Panc1 (cell line): ENCODE results near the gene MAFG. TPM values are rescaled to one million over a fixed set of nuclear protein-coding genes. Genes with fewer than 3 reads are reported as not detected.

Experiments
- ATAC-seq: fragments of 200-7000 bp; cut with Tn5 transposase; 2 replicates; pipeline ENCODE4 v1.9.1; 2020; ENCODE audit warnings: mild to moderate bottlenecking, moderate library complexity
- BruUV-seq: library from RNA; stranded (reverse); fragments of 400-500 nt; replicated peaks from 2 replicates; lab custom pipeline; 2021; lab: Mats Ljungman, UMichigan
- CTCF ChIA-PET: fragments of 300-600 bp; sonication (Branson Sonifier 250); formaldehyde crosslinking; loops from one replicate; lab custom pipeline; 2022; ENCODE audit warnings: antibody characterized with exemption; lab: Charles Lee
- POLR2A ChIA-PET: fragments of 300-600 bp; sonication (Branson Sonifier 250); formaldehyde crosslinking; loops from one replicate; lab custom pipeline; 2022; ENCODE audit warnings: antibody characterized with exemption; lab: Charles Lee
- DNase-seq: peaks from one replicate; pipeline ENCODE4 v3.0.0-alpha.2; 2010; ENCODE audit warnings: low read depth, low spot score
- H3K27ac ChIP-seq: 2 replicates; pipeline ENCODE4 v1.5.1; 2011; ENCODE audit warnings: mild to moderate bottlenecking, low read length, inconsistent platforms
- H3K27me3 ChIP-seq: fragments of 200-500 bp; sonication (Bioruptor generic); 2 replicates; pipeline ENCODE4 v1.6.0; 2014; ENCODE audit warnings: low read length, inconsistent platforms; ENCODE audit not compliant: control insufficient read depth, insufficient read depth
- H3K36me3 ChIP-seq: fragments of 200-500 bp; sonication (Bioruptor generic); 2 replicates; pipeline ENCODE4 v1.5.1; 2014; ENCODE audit warnings: inconsistent platforms, mild to moderate bottlenecking, low read length, moderate library complexity; ENCODE audit not compliant: control insufficient read depth, insufficient read depth
- H3K4me1 ChIP-seq: 2 replicates; pipeline ENCODE4 v1.5.1; 2011; ENCODE audit warnings: inconsistent platforms, mild to moderate bottlenecking, low read length, moderate library complexity; ENCODE audit not compliant: control insufficient read depth, insufficient read depth
- H3K4me3 ChIP-seq, 2 experiments: 2 replicates each; pipeline ENCODE4 v1.5.1; 2011 to 2012; ENCODE audit warnings: low read depth in 2 of 2, low read length in 2 of 2, mild to moderate bottlenecking in 2 of 2, inconsistent platforms in 1 of 2, moderate library complexity in 1 of 2
- H3K9me3 ChIP-seq: fragments of 200-500 bp; sonication (Bioruptor generic); 2 replicates; pipeline ENCODE4 v1.5.1; 2014; ENCODE audit warnings: low read depth, mild to moderate bottlenecking, inconsistent platforms, low read length, moderate library complexity; ENCODE audit not compliant: control insufficient read depth, insufficient read depth
- CTCF ChIP-seq: fragments of 450-650 bp; IDR thresholded peaks from 2 replicates; pipeline ENCODE4 v1.5.1; 2017; ENCODE audit warnings: mild to moderate bottlenecking
- POLR2AphosphoS5 ChIP-seq: IDR thresholded peaks from 2 replicates; pipeline ENCODE4 v1.6.1; 2012; ENCODE audit warnings: mild to moderate bottlenecking, low read depth, low read length, moderate library complexity
- REST ChIP-seq, 2 experiments: IDR thresholded peaks; 2 replicates each; pipeline ENCODE4 v1.6.1; 2011 to 2012; ENCODE audit warnings: low read depth in 2 of 2, control low read depth in 1 of 2, low read length in 1 of 2, mild to moderate bottlenecking in 1 of 2, moderate library complexity in 1 of 2; ENCODE audit not compliant: insufficient read depth in 1 of 2
- SIN3A ChIP-seq: IDR thresholded peaks from 2 replicates; pipeline ENCODE4 v1.6.1; 2012; ENCODE audit warnings: low read depth, mild to moderate bottlenecking, low read length, moderate library complexity, borderline replicate concordance; ENCODE audit not compliant: insufficient read depth
- TCF7L2 ChIP-seq: IDR thresholded peaks from 2 replicates; pipeline ENCODE4 v1.6.1; 2011; ENCODE audit warnings: mild to moderate bottlenecking, low read depth, low read length, inconsistent platforms
- in situ Hi-C: cut with HindIII; loops from 2 replicates; pipeline ENCODE4 v1.10.0; 2016; ENCODE audit warnings: low sequenced_read_pairs, low pct_unique_long_range_greater_than_20kb
- intact Hi-C: fragments of 100-400 bp; cut with micrococcal nuclease; formaldehyde crosslinking; loops from one replicate; pipeline ENCODE4 v1.10.0; 2022; ENCODE audit not compliant: unreplicated experiment
- total RNA-seq: library from RNA; stranded (reverse); gene quantifications from one replicate; pipeline ENCODE4 v1.2.1, GENCODE V29; 2021; ENCODE audit not compliant: unreplicated experiment

The MAFG gene
- total RNA-seq, 1 experiment from 2014 or later, result 57.0 TPM

GRCh38 chr17:81909231-81909630, 18.3 kb downstream of the MAFG start:
- DNase-seq (no peak), ATAC-seq (no peak)
- in situ Hi-C loops, result no loop called here
- Histone ChIP-seq H3K9me3 (no peaks in the 10 kb centered on the region), H3K36me3 (no peaks in the 10 kb centered on the region; the same call in 1 of the 2 replicates), H3K4me1 (peaks cover 21% of the 10 kb centered on the region), H3K27ac (no peak overlapping the region), H3K4me3 (no peak overlapping the region), H3K27me3 (no peaks in the 10 kb centered on the region)
- no peak for TF ChIP-seq REST (IDR thresholded peaks at IDR 0.05; ENCODE audit: insufficient read depth in 1 of 2, low read depth in 2 of 2, low read length in 1 of 2)
- no peak for TF ChIP-seq CTCF
- TF ChIP-seq TCF7L2, result no peak
- TF ChIP-seq SIN3A, result no peak
- TF ChIP-seq POLR2AphosphoS5, result no peak
- CTCF ChIA-PET, result no interaction called here
- no TSS peak for BruUV-seq
- POLR2A ChIA-PET, result interaction anchor here (0.6 to 0.7 kb wide), 2 partner anchors 17 to 28 kb away, joined by 5 to 10 read pairs; no protein-coding TSS in a partner anchor
- intact Hi-C loops, result no loop called here

GRCh38 chr17:81908793-81909192, 18.7 kb downstream of the MAFG start:
- in situ Hi-C loops (no loop called here), intact Hi-C loops (no loop called here)
- ATAC-seq, result no peak
- Histone ChIP-seq H3K4me3 (no peak overlapping the region), H3K27me3 (no peaks in the 10 kb centered on the region), H3K36me3 (no peaks in the 10 kb centered on the region; the same call in 1 of the 2 replicates), H3K9me3 (no peaks in the 10 kb centered on the region), H3K4me1 (peaks cover 21% of the 10 kb centered on the region), H3K27ac (no peak overlapping the region)
- TF ChIP-seq CTCF (no peak), SIN3A (no peak), REST (IDR thresholded peaks at IDR 0.05; ENCODE audit: insufficient read depth in 1 of 2, low read depth in 2 of 2, low read length in 1 of 2) (no peak), TCF7L2 (no peak), POLR2AphosphoS5 (no peak)
- ChIA-PET CTCF (no interaction called here), POLR2A (interaction anchor here (0.7 kb wide), 1 partner anchor 28 kb away, joined by 10 read pairs; no protein-coding TSS in a partner anchor)
- DNase-seq, result no peak
- no TSS peak for BruUV-seq
